Subcutaneous adipose tissue (tissue), 4 donors: ENCODE measurements around the gene AIMP2. TPM values are rescaled to one million over a fixed set of nuclear protein-coding genes. Genes with fewer than 3 reads are reported as not detected.
"Not testable (repeated sequence)": the region's sequence is repeated elsewhere in the genome, so short reads cannot be mapped to it uniquely, and the experiment has no call there.

Source experiments
- total RNA-seq, 4 donors: library from RNA; depleted of rRNA; stranded (reverse); fragments of >200 nt; gene quantifications; one replicate each; pipeline ENCODE4 v1.1.0, GENCODE V29; 2016
- TF ChIP-seq, protein P1 (sequence below): fragments of 450-650 bp; IDR thresholded peaks from one replicate; pipeline ENCODE4 v1.5.1; 2016; ENCODE audit warnings: low read depth, mild to moderate bottlenecking, control low read depth, antibody characterized with exemption, moderate library complexity

AIMP2 gene
- 10 to 100 TPM; 14.4 to 59.0 (median 21.2) TPM for total RNA-seq

DNA sequence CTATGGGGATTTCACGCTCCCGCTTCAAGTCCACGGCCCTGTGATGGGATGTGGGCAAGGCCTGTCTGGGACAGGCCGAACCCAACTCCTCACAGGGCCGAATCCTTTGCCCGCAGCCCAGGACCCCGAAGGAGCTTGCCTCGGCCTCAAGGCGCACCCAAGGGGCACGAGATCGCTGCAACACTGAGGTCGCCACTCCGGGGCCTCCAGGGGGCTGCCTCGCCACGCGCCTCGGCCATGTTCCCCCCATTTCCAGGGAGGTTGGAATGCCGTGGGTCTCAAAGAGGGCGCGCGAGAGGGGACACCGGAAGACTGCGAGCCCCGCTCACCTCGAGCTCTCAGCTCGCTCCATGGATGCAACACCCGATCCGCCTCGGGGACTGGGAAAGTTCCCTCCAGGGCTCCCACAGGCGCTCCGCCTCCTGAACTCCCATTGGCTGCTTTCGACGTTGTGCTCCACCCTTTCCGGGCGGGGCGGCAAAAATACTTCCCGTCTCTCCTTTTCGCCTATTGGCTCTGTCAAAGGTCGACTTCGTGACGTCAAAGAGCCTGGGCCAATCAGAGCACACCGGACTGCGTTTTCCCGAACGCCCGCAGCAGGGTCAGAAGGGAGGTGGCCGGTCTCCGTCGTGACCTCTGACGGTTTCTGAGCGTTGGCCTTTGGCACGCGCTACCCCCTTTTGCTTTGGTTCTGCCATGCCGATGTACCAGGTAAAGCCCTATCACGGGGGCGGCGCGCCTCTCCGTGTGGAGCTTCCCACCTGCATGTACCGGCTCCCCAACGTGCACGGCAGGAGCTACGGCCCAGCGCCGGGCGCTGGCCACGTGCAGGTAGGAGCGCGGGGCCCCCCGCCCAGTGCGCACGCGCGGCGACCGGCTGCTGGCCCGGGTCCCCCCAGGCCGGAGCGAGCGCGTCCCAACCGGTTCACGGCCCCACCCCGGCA is at the start of gene AIMP2, which contains the start of gene PMS2:
TSS of gene AIMP2 (plus strand) at position 605 of the 944 bp plus-strand sequence. CDS start at position 697, 92 bp downstream.
TSS of gene PMS2 (minus strand) at position 382 of the 944 bp plus-strand sequence. CDS start at position 352, 30 bp downstream.
- TF ChIP-seq, protein P1, sequence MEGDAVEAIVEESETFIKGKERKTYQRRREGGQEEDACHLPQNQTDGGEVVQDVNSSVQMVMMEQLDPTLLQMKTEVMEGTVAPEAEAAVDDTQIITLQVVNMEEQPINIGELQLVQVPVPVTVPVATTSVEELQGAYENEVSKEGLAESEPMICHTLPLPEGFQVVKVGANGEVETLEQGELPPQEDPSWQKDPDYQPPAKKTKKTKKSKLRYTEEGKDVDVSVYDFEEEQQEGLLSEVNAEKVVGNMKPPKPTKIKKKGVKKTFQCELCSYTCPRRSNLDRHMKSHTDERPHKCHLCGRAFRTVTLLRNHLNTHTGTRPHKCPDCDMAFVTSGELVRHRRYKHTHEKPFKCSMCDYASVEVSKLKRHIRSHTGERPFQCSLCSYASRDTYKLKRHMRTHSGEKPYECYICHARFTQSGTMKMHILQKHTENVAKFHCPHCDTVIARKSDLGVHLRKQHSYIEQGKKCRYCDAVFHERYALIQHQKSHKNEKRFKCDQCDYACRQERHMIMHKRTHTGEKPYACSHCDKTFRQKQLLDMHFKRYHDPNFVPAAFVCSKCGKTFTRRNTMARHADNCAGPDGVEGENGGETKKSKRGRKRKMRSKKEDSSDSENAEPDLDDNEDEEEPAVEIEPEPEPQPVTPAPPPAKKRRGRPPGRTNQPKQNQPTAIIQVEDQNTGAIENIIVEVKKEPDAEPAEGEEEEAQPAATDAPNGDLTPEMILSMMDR, result no peak

DNA sequence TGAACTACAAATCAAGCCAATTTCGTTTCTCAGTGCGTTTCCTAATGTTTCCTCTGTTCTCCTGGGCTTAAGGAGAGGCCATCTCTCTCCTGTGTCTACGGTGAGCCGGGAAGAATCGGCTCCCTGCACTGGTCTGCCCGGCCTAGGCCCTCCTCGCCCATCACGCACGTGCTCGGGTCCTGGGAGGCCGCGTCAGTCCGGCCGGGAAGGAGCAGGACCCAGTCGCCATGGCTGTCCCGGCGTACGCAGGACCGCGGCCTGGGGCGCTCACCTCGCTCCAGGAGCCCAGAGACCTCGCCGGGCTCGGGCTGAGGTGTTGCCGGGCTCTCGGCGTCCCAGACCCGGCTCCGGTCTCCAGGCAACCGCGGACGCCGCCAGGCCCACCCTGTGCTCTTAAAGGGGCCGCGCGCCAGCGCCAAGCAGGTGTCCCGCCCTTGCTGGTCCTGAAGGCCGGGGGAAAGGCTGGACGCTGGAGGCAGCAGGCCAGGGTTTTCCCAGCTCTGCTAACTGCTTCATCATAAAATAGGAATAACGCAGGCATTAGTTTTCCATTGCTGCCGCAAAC is 38.6 kb upstream of the AIMP2 start, which contains the start of gene RSPH10B:
TSS of gene RSPH10B (minus strand) at position 343 of the 565 bp plus-strand sequence. CDS start 3,573 bp downstream, outside the sequence.
- TF ChIP-seq, protein P1, result not testable (repeated sequence)

DNA sequence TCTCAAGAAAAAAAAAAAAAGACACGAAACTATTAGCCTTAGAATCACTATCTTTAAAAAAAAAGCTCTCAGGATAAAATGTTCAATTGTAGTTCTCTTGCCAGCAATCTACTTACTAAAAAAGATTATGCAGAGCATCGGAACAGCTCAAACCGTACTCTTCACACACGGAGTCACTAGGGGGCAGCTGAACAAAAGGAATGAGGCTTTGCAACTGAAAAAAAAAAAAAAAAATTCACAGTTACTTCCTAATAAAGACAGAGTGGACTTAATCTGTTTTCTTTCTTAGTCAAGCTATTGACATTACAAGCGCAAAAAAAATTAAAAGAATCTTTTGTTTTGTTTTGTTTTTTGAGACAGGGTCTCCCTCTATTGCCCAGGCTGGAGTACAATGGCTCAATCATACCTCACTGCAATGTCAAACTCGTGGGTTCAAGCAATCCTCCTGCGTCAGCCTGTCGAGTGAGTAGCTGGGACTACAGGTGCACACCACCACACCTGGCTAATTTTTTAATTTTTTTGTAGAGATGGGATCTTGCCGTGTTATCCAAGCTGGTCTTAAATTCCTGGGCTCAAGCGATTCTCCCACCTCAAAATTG is 11.8 kb upstream of the AIMP2 start:
- TF ChIP-seq, protein P1, result no peak

DNA sequence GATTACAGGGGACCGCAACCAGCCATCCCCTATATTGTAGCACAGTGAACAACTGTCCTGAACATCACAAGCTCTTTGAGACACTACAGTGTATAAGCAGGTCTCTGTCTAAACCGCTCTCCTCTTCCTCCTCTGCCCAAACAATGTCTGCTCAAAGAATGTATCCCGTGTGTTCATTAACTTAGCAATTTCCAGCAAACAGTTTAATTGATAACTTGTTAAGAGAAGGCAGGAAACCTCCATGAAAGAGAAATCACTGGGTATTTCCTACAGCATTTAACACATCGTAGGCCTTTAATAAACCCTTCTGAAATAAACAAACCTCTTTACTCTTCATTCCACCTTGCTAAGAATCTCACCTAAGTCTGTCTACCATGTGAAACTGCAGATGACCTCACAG is 1.7 kb upstream of the AIMP2 start:
- TF ChIP-seq, protein P1, result no peak

DNA sequence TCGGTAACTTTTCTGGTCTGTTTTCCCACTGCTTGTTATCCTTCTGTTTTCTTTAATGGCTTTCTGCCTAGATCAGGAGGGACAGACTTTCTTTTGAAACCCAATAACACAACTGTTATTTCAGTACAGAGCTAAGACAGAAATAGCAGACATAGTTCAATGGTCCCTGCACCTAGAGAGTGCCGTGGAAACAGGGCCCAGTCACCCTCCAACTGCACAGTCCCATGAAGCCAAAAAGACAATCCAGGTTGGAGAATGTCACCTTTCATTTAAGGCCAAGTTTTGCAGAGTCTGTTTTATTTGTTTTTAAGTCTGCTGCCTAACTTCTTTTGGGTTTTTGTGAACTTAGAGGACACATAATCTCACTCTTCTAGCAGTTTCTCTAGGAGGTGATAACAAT is 2.5 kb downstream of the AIMP2 start:
- TF ChIP-seq, protein P1, result no peak

DNA sequence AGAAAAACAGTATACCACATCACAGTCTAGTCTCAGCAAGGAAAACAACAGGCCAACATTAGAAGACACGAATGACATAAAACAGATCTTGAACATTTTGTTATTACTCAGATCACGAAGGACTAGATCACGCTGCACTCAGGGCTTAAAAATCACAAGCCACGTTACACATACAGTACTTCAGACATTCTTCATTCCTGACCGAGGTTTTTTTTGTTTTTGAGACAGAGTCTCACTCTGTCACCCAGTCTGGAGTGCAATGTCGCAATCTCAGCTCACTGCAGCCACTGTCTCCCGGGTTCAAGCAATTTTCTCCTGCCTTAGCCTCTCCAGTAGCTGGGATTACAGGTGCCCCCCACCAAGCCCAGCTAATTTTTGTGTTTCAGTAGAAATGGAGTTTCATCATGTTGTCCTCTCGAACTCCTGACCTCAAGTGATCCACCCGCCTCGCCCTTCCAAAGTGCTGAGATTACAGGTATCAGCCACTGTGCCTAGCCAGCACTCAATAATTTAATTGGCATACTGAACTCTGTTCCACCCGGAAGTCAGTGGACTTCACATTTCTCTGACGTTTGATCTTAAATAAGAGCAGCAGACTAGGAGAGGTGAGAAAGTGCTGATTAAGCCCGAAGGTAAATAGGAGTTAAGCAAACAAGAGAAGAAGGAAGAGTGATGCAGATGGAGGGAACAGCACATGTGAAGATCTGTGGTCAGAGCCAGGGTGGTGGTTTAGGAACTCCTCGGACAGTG is 3.5 kb downstream of the AIMP2 start:
- TF ChIP-seq, protein P1, result no peak
